H1 (cell line): ENCODE data around the gene ASB3. TPM values are rescaled to one million over a fixed set of nuclear protein-coding genes. Genes with fewer than 3 reads are reported as not detected.

Experiments
- CTCF ChIA-PET: fragments of 300-600 bp; sonication (Branson Sonifier 250); formaldehyde crosslinking; loops from one replicate; lab custom pipeline; 2021; ENCODE audit not compliant: partially characterized antibody; lab: Charles Lee
- POLR2A ChIA-PET: fragments of 300-600 bp; sonication (Branson Sonifier 250); formaldehyde crosslinking; loops from one replicate; lab custom pipeline; 2021; ENCODE audit warnings: inconsistent platforms; ENCODE audit not compliant: partially characterized antibody; lab: Charles Lee
- DNase-seq, 2 experiments: peaks; one replicate each; pipeline versions ENCODE4 v3.0.0 to v3.0.0-alpha.2; 2010 to 2022; ENCODE audit warnings: low spot score in 2 of 2, low read depth in 1 of 2, mixed read lengths in 1 of 2
- FAIRE-seq: peaks from 2 replicates; lab custom pipeline; 2011; peaks lifted over from hg19 to GRCh38; lab: Jason Lieb, UNC
- H2AFZ ChIP-seq: 2 replicates; pipeline ENCODE4 v1.8.1; 2012; ENCODE audit warnings: low read length, inconsistent platforms
- H2AK5ac ChIP-seq: 2 replicates; pipeline ENCODE4 v1.6.1; 2013; ENCODE audit warnings: low read depth, low read length
- H2BK120ac ChIP-seq: replicated peaks from 2 replicates; pipeline ENCODE3; 2013; ENCODE audit warnings: low read depth, low read length, inconsistent platforms
- H2BK12ac ChIP-seq: 2 replicates; pipeline ENCODE4 v1.6.1; 2013; ENCODE audit warnings: low read depth, low read length
- H2BK15ac ChIP-seq: 2 replicates; pipeline ENCODE4 v1.6.1; 2013; ENCODE audit warnings: low read length
- H2BK20ac ChIP-seq: 2 replicates; pipeline ENCODE4 v1.6.1; 2013; ENCODE audit warnings: low read length
- H2BK5ac ChIP-seq: 2 replicates; pipeline ENCODE4 v1.6.1; 2013; ENCODE audit warnings: low read depth, low read length
- H3K14ac ChIP-seq: 2 replicates; pipeline ENCODE4 v1.6.1; 2013; ENCODE audit warnings: inconsistent platforms; ENCODE audit not compliant: insufficient read length
- H3K18ac ChIP-seq: 2 replicates; pipeline ENCODE4 v1.6.1; 2013; ENCODE audit warnings: low read length; ENCODE audit errors: extremely low read depth
- H3K23ac ChIP-seq: 2 replicates; pipeline ENCODE4 v1.6.1; 2013; ENCODE audit warnings: inconsistent platforms; ENCODE audit not compliant: insufficient read length
- H3K23me2 ChIP-seq: 2 replicates; pipeline ENCODE4 v1.6.1; 2013; ENCODE audit warnings: low read depth, low read length
- H3K27ac ChIP-seq: 2 replicates; pipeline ENCODE4 v1.6.1; 2011; ENCODE audit warnings: low read depth, low read length, inconsistent platforms
- H3K27me3 ChIP-seq, 4 experiments: replicated peaks in 1 of 4; 1 replicate in 1 of 4; 2 replicates in 3 of 4; pipeline versions ENCODE4 v1.6.1 to v1.8.1; 2011 to 2013; ENCODE audit warnings: low read length in 3 of 4, mild to moderate bottlenecking in 3 of 4, inconsistent platforms in 2 of 4, mixed read lengths in 2 of 4, moderate library complexity in 1 of 4; ENCODE audit not compliant: control insufficient read depth in 3 of 4, insufficient read depth in 3 of 4; ENCODE audit errors: extremely low read depth in 1 of 4
- H3K36me3 ChIP-seq, 4 experiments: 2 replicates each; pipeline versions ENCODE4 v1.6.1 to v1.8.1; 2011 to 2013; ENCODE audit warnings: mild to moderate bottlenecking in 4 of 4, low read length in 3 of 4, moderate library complexity in 2 of 4, control low read depth in 1 of 4, inconsistent platforms in 1 of 4; ENCODE audit not compliant: insufficient read depth in 4 of 4, control insufficient read depth in 2 of 4
- H3K4ac ChIP-seq: replicated peaks from 2 replicates; pipeline ENCODE3; 2013; ENCODE audit warnings: low read length, low read depth, mixed read lengths, inconsistent platforms; ENCODE audit not compliant: insufficient read length
- H3K4me1 ChIP-seq, 4 experiments: replicated peaks in 1 of 4; 1 replicate in 1 of 4; 2 replicates in 3 of 4; pipeline versions ENCODE4 v1.6.1 to v1.8.1; 2011 to 2013; ENCODE audit warnings: low read length in 3 of 4, inconsistent platforms in 2 of 4, mixed read lengths in 1 of 4; ENCODE audit not compliant: insufficient read depth in 4 of 4, control insufficient read depth in 3 of 4
- H3K4me2 ChIP-seq, 2 experiments: 2 replicates each; pipeline versions ENCODE4 v1.6.1 to v1.8.1; 2011 to 2013; ENCODE audit warnings: low read depth in 2 of 2, low read length in 2 of 2, control low read depth in 1 of 2, inconsistent platforms in 1 of 2, mild to moderate bottlenecking in 1 of 2; ENCODE audit not compliant: insufficient read depth in 1 of 2
- H3K4me3 ChIP-seq, 4 experiments: fragments of 200-600, 300-600 bp in 1 of 4; sonication (generic), shearing (Covaris generic), sonication (Bioruptor Twin) in 1 of 4; 2 replicates each; pipeline versions ENCODE4 v1.5.1 to v1.8.1; 2011 to 2016; ENCODE audit warnings: low read length in 4 of 4, low read depth in 3 of 4, control low read depth in 2 of 4, inconsistent platforms in 2 of 4, mild to moderate bottlenecking in 2 of 4, mixed read lengths in 1 of 4, moderate library complexity in 1 of 4; ENCODE audit not compliant: insufficient read depth in 2 of 4; ENCODE audit errors: extremely low read depth in 1 of 4
- H3K56ac ChIP-seq: replicated peaks from 2 replicates; pipeline ENCODE3; 2013; ENCODE audit warnings: low read depth, mild to moderate bottlenecking, mixed read lengths, low read length, inconsistent platforms; ENCODE audit not compliant: insufficient read length
- H3K79me1 ChIP-seq: 2 replicates; pipeline ENCODE4 v1.6.1; 2013; ENCODE audit warnings: low read depth, low read length, control low read depth
- H3K79me2 ChIP-seq, 2 experiments: 2 replicates each; pipeline versions ENCODE4 v1.6.1 to v1.8.1; 2012 to 2013; ENCODE audit warnings: low read length in 2 of 2, mild to moderate bottlenecking in 2 of 2, inconsistent platforms in 1 of 2; ENCODE audit not compliant: insufficient read depth in 2 of 2, control insufficient read depth in 1 of 2
- H3K9ac ChIP-seq, 4 experiments: replicated peaks in 1 of 4; 1 replicate in 1 of 4; 2 replicates in 3 of 4; pipeline versions ENCODE4 v1.6.1 to v1.8.1; 2011 to 2013; ENCODE audit warnings: low read depth in 3 of 4, low read length in 3 of 4, control low read depth in 2 of 4, mild to moderate bottlenecking in 2 of 4, moderate library complexity in 2 of 4, inconsistent platforms in 1 of 4; ENCODE audit errors: extremely low read depth in 1 of 4
- H3K9me3 ChIP-seq, 2 experiments: 2 replicates each; pipeline versions ENCODE4 v1.6.1 to v1.8.1; 2012 to 2013; ENCODE audit warnings: mild to moderate bottlenecking in 2 of 2, moderate library complexity in 2 of 2, control low read depth in 1 of 2, inconsistent platforms in 1 of 2, low read depth in 1 of 2, low read length in 1 of 2, mixed read lengths in 1 of 2; ENCODE audit not compliant: insufficient read depth in 2 of 2
- H4K20me1 ChIP-seq, 2 experiments: replicated peaks in 1 of 2; 2 replicates each; pipeline versions ENCODE3 to v1.8.1; 2011 to 2013; ENCODE audit warnings: inconsistent platforms in 2 of 2, low read length in 2 of 2, mild to moderate bottlenecking in 1 of 2; ENCODE audit not compliant: insufficient read depth in 2 of 2, control insufficient read depth in 1 of 2
- H4K5ac ChIP-seq: 2 replicates; pipeline ENCODE4 v1.6.1; 2013; ENCODE audit warnings: low read length, low read depth, mixed read lengths, inconsistent platforms; ENCODE audit not compliant: insufficient read length
- H4K8ac ChIP-seq: 2 replicates; pipeline ENCODE4 v1.8.0; 2013; ENCODE audit warnings: mild to moderate bottlenecking, moderate library complexity, low read length, inconsistent platforms; ENCODE audit not compliant: insufficient read depth; ENCODE audit errors: extremely low read depth
- H4K91ac ChIP-seq: replicated peaks from 2 replicates; pipeline ENCODE3; 2013; ENCODE audit warnings: low read length, mixed read lengths, inconsistent platforms; ENCODE audit not compliant: insufficient read length
- BACH1 ChIP-seq: IDR thresholded peaks from 2 replicates; pipeline ENCODE4 v1.6.1; 2012; ENCODE audit warnings: low read length, improper control_type of control experiment
- CBX8 ChIP-seq: fragments of 300-800, 300-1000 bp; sonication (generic); IDR thresholded peaks from 2 replicates; pipeline ENCODE4 v1.7.1; 2016; ENCODE audit warnings: low read depth, low read length, borderline replicate concordance
- CHD2 ChIP-seq: IDR thresholded peaks from 2 replicates; pipeline ENCODE4 v1.6.1; 2012; ENCODE audit warnings: low read length, improper control_type of control experiment
- CTBP2 ChIP-seq: IDR thresholded peaks from 2 replicates; pipeline ENCODE4 v1.7.0; 2011; ENCODE audit warnings: borderline replicate concordance, mild to moderate bottlenecking, moderate library complexity, mixed read lengths, low read length; ENCODE audit not compliant: insufficient read depth, insufficient read length
- EP300 ChIP-seq, 2 experiments: IDR thresholded peaks; 1 replicate in 1 of 2; 2 replicates in 1 of 2; pipeline ENCODE4 v1.6.1; 2011 to 2012; ENCODE audit warnings: low read depth in 2 of 2, low read length in 2 of 2, mild to moderate bottlenecking in 2 of 2, borderline replicate concordance in 1 of 2, inconsistent platforms in 1 of 2, moderate library complexity in 1 of 2
- EZH2 ChIP-seq: fragments of 200-600 bp; sonication (generic); IDR thresholded peaks from 2 replicates; pipeline ENCODE4 v1.7.1; 2012; ENCODE audit warnings: low read depth, mild to moderate bottlenecking, moderate library complexity, low read length, inconsistent platforms; ENCODE audit not compliant: severe bottlenecking
- FOSL1 ChIP-seq: IDR thresholded peaks from 2 replicates; pipeline ENCODE4 v1.6.1; 2011; ENCODE audit warnings: mild to moderate bottlenecking, low read depth, low read length, moderate library complexity; ENCODE audit not compliant: insufficient read depth
- HDAC6 ChIP-seq: IDR thresholded peaks from one replicate; pipeline ENCODE4 v1.7.1; 2012; ENCODE audit warnings: low read depth, mild to moderate bottlenecking, inconsistent platforms, low read length, moderate library complexity
- JUND ChIP-seq: IDR thresholded peaks from 2 replicates; pipeline ENCODE4 v1.6.1; 2011; ENCODE audit warnings: mild to moderate bottlenecking, improper control_type of control experiment, low read length
- SIN3A ChIP-seq, 2 experiments: IDR thresholded peaks in 1 of 2; conservative IDR thresholded peaks in 1 of 2; 2 replicates each; pipeline ENCODE4 v1.6.1; 2011 to 2012; ENCODE audit warnings: low read length in 2 of 2, improper control_type of control experiment in 1 of 2, low read depth in 1 of 2, mild to moderate bottlenecking in 1 of 2
- SP4 ChIP-seq: IDR thresholded peaks from 2 replicates; pipeline ENCODE4 v1.6.1; 2012; ENCODE audit warnings: low read length, inconsistent platforms
- TBP ChIP-seq: IDR thresholded peaks from 2 replicates; pipeline ENCODE4 v1.6.1; 2011; ENCODE audit warnings: low read depth, low read length, improper control_type of control experiment
- WGBS, 2 experiments: shearing (Covaris generic) in 1 of 2; methylation state at CpG; one replicate each; pipeline versions ENCODE4 v1.1.6 to v1.1.7; 2013 to 2015; ENCODE audit warnings: low lambda C conversion rate in 2 of 2, mixed read lengths in 2 of 2, inconsistent platforms in 1 of 2, low coverage in 1 of 2, missing lambda C conversion rate in 1 of 2; ENCODE audit not compliant: insufficient replicate concordance in 2 of 2, insufficient coverage in 1 of 2, insufficient read length in 1 of 2; ENCODE audit errors: extremely low coverage in 1 of 2, missing lambda C conversion rate in 1 of 2; 5-methylcytosine and 5-hydroxymethylcytosine counted together
- polyA plus RNA-seq, 7 experiments: library from polyadenylated mRNA; depleted of rRNA in 3 of 7; stranded (reverse) in 5 of 7; unstranded in 2 of 7; fragments of >200 nt in 5 of 7; fragments of 200-250 nt in 2 of 7; gene quantifications; 1 replicate in 5 of 7; 2 replicates in 1 of 7; 4 replicates in 1 of 7; pipeline versions ENCODE4 v1.2.1 to v1.2.3, GENCODE V29; 2011 to 2013; ENCODE audit warnings: missing spikeins in 2 of 7, mixed read lengths in 2 of 7
- total RNA-seq: library from RNA; stranded (reverse); fragmentation: NEBNext Ultra II Directional; extraction: Animal tissue kit (Norgen Biotek cat#: 25700); gene quantifications from 2 replicates; pipeline ENCODE4 v1.2.1, GENCODE V29; 2021

The ASB3 gene
- total and polyA plus RNA-seq, 2 of the 8 experiments (the other 6 are each of a cell fraction or from before 2014, with no cell fraction given) = 22.6 to 25.4 TPM

GRCh38 chr2:53778536-53779162 is 8.1 kb downstream of the ASB3 start:
- Histone ChIP-seq H3K36me3 (peaks cover 0 to 34% (median 5%) of the 10 kb centered on the region in 4 experiments; a peak in 6 of 8 replicates), H3K4ac (no peak overlapping the region), H4K91ac (no peak overlapping the region), H3K4me2 (no peak overlapping the region), H3K18ac (no peak overlapping the region), H3K9ac (no peak overlapping the region), H2BK15ac (no peak overlapping the region), H2BK5ac (no peak overlapping the region), H2AFZ (no peak overlapping the region), H2AK5ac (no peak overlapping the region), H2BK12ac (no peak overlapping the region), H3K23me2 (no peaks in the 10 kb centered on the region), H3K4me1 (peaks cover 0 to 3% (median under 1%) of the 10 kb centered on the region in 4 experiments; a peak in 1 of 7 replicates), H3K27me3 (no peaks in the 10 kb centered on the region), H3K14ac (no peak overlapping the region), H4K8ac (no peak overlapping the region), H3K56ac (no peak overlapping the region), H3K79me1 (peaks cover 2% of the 10 kb centered on the region), H4K5ac (no peak overlapping the region), H3K27ac (no peak overlapping the region), H2BK120ac (no peak overlapping the region), H3K23ac (no peak overlapping the region), H2BK20ac (no peak overlapping the region), H3K9me3 (no peaks in the 10 kb centered on the region), H4K20me1 (peaks cover 2% of the 10 kb centered on the region in 2 experiments), H3K4me3 (no peak overlapping the region), H3K79me2 (peaks cover 11 to 95% of the 10 kb centered on the region in 2 experiments)
- CTCF ChIA-PET = interaction anchor here (0.6 to 1.1 kb wide), 2 partner anchors 9 to 356 kb away, joined by 3 to 5 read pairs; no protein-coding TSS in a partner anchor
- POLR2A ChIA-PET = interaction anchor here (12.8 kb wide), 1 partner anchor 7 kb away, joined by 124 read pairs; the partner anchor contains the start of gene CHAC2
- WGBS, 2 experiments = 87% methylated on average over 5 of the region's 5 CpGs; no CpG with 5 or more reads in 1 of the 2 experiments
- no peak for DNase-seq
- no peak for FAIRE-seq
- TF ChIP-seq CBX8 = no peak
- TF ChIP-seq JUND = no peak
- TF ChIP-seq EP300 (IDR thresholded peaks at IDR 0.05; ENCODE audit: borderline replicate concordance in 1 of 2, low read depth in 2 of 2, low read length in 2 of 2) = no peak
- TF ChIP-seq FOSL1 = no peak
- TF ChIP-seq TBP = no peak
- no peak for TF ChIP-seq HDAC6
- no peak for TF ChIP-seq CHD2
- TF ChIP-seq SP4 = no peak
- TF ChIP-seq CTBP2 = no peak
- no peak for TF ChIP-seq BACH1
- TF ChIP-seq EZH2 = no peak
- TF ChIP-seq SIN3A (conservative IDR thresholded peaks at IDR 0.05 in 1 of 2, IDR thresholded peaks at IDR 0.05 in 1 of 2; ENCODE audit: low read depth in 1 of 2, low read length in 2 of 2) = no peak
